CD4-positive, CD25-positive, alpha-beta regulatory T cell (primary cell): ENCODE measurements around the gene COL26A1. TPM values are rescaled to one million over a fixed set of nuclear protein-coding genes. Genes with fewer than 3 reads are reported as not detected.
"Not testable (repeated sequence)": the region's sequence is repeated elsewhere in the genome, so short reads cannot be mapped to it uniquely, and the experiment has no call there.

ENCODE experiments used
- ATAC-seq, 2 donors: fragments of 150-1000 bp; cut with Tn5 transposase; one replicate each; pipeline ENCODE4 v1.10.0; 2021; ENCODE audit warnings: low read depth in 2 of 2, moderate number of reproducible peaks in 2 of 2, moderate library complexity in 1 of 2
- DNase-seq, 3 donors: peaks; one replicate each; pipeline versions ENCODE4 v3.0.0 to v3.0.0-alpha.2; 2012 to 2022; ENCODE audit warnings: mixed read lengths in 1 of 3
- H3K27ac ChIP-seq: one replicate; pipeline ENCODE4 v1.7.0; 2013; ENCODE audit warnings: mild to moderate bottlenecking, low read length; ENCODE audit not compliant: insufficient read depth, poor library complexity, severe bottlenecking
- H3K27me3 ChIP-seq: one replicate; pipeline ENCODE4 v1.7.0; 2013; ENCODE audit warnings: low read length; ENCODE audit not compliant: control insufficient read depth, insufficient read depth
- H3K36me3 ChIP-seq: one replicate; pipeline ENCODE4 v1.7.0; 2013; ENCODE audit warnings: mild to moderate bottlenecking, low read length, moderate library complexity; ENCODE audit not compliant: control insufficient read depth, insufficient read depth
- H3K4me1 ChIP-seq: 2 replicates; pipeline ENCODE4 v1.7.0; 2013; ENCODE audit warnings: mild to moderate bottlenecking, low read length; ENCODE audit not compliant: insufficient read depth, control insufficient read depth, poor library complexity, severe bottlenecking
- H3K4me3 ChIP-seq: one replicate; pipeline ENCODE4 v1.7.0; 2013; ENCODE audit warnings: low read depth, mild to moderate bottlenecking, low read length, moderate library complexity
- H3K9me3 ChIP-seq, 2 experiments: 1 replicate in 1 of 2; 2 replicates in 1 of 2; pipeline ENCODE4 v1.7.0; 2013; ENCODE audit warnings: low read length in 2 of 2, mild to moderate bottlenecking in 1 of 2, moderate library complexity in 1 of 2; ENCODE audit not compliant: control insufficient read depth in 2 of 2
- H3K27ac Mint-ChIP-seq, 3 donors: one replicate each; pipeline ENCODE4 v1.8.0; 2020 to 2022; ENCODE audit warnings: mild to moderate bottlenecking in 3 of 3, mixed read lengths in 3 of 3, moderate library complexity in 2 of 3
- H3K27me3 Mint-ChIP-seq: one replicate; pipeline ENCODE4 v1.8.0; 2022; ENCODE audit warnings: mild to moderate bottlenecking, mixed read lengths
- H3K36me3 Mint-ChIP-seq: one replicate; pipeline ENCODE4 v1.8.0; 2020; ENCODE audit warnings: mixed read lengths
- H3K4me1 Mint-ChIP-seq, 4 donors: one replicate each; pipeline ENCODE4 v1.8.0; 2020 to 2022; ENCODE audit warnings: mixed read lengths in 4 of 4, mild to moderate bottlenecking in 1 of 4
- H3K4me3 Mint-ChIP-seq, 4 donors: one replicate each; pipeline ENCODE4 v1.8.0; 2020 to 2022; ENCODE audit warnings: mild to moderate bottlenecking in 4 of 4, mixed read lengths in 4 of 4, moderate library complexity in 3 of 4
- H3K9me3 Mint-ChIP-seq, 7 donors: one replicate each; pipeline ENCODE4 v1.8.0; 2020 to 2022; ENCODE audit warnings: mixed read lengths in 7 of 7, mild to moderate bottlenecking in 3 of 7, moderate library complexity in 2 of 7
- polyA plus RNA-seq, 4 donors: library from polyadenylated mRNA; unstranded; fragments of 300-500 nt; fragmentation: Illumina TruSeq; gene quantifications; one replicate each; pipeline ENCODE4 v1.2.3, GENCODE V29; 2021
- total RNA-seq: library from RNA; stranded (reverse); gene quantifications from one replicate; pipeline ENCODE4 v1.2.3, GENCODE V29; 2022

COL26A1 gene
- total and polyA plus RNA-seq, 5 donors from 2014 or later, result not detected

DNA sequence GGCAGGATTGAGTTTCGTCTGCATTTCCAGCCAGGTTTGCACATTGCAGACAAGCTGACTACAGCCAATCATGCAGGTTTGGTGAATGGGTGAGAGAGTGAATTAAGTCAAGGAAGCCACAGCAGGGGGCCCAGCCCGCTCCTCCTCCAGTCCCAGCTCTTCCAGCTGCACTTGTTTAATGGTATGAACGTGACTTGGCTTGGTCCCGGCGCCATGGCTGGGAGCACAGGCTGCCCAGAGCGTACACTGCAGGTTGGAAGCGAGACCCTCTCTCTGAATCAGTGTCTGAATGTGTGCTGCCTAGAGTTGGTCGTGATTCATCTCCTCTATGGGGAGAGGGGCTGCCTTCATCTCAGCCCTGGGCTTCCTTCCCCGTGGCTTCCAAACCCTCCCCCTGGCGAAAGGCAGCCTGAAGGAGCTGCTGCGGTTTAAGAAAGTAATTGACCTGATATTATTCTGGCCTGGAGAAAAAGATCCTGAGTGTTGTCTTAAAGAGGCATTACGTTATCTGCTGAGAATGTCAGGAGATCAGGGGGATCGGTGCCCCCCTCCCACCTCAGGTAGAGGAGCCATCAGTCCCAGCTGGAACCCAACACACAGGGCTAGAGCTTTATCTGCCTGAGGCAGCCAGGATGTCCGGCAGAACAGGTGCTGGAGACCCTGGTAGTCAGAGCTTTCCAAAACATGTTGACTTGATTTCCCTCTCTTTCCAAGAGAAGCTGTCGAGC, 132.1 kb downstream of the COL26A1 start:
- Mint-ChIP-seq H3K27me3 (peaks cover 10% of the 10 kb centered on the region), H3K4me3 (no peak overlapping the region), H3K4me1 (peaks cover 0 to 2% (median 0%) of the 10 kb centered on the region in 4 donors), H3K36me3 (no peaks in the 10 kb centered on the region), H3K27ac (no peak overlapping the region), H3K9me3 (no peaks in the 10 kb centered on the region)
- Histone ChIP-seq H3K4me1 (no peaks in the 10 kb centered on the region), H3K27me3 (no peaks in the 10 kb centered on the region), H3K9me3 (no peaks in the 10 kb centered on the region), H3K36me3 (no peaks in the 10 kb centered on the region), H3K4me3 (no peak overlapping the region), H3K27ac (no peak overlapping the region)
- DNase-seq, result no peak
- ATAC-seq, result no peak

DNA sequence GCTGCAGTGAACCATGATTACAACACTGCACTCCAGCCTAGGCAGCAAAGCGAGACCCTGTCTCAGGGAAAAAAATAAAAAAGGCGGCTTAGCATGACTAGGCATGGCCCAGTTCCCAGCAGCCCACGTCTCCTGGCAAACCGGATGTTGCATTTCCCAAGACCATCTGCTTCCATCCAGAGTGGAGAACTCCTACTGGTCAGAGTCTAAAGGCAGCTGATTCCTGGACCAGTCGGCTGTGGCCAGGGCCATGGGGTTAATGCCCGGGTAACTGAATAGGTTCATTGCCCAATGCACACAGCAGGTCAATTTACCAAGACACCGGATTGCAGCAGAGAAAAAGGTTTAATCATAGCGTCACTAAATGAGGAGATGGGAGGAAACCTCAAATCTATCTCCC, 133.3 kb downstream of the COL26A1 start:
- Histone ChIP-seq H3K9me3 (no peaks in the 10 kb centered on the region), H3K36me3 (no peaks in the 10 kb centered on the region), H3K27ac (no peak overlapping the region), H3K27me3 (no peaks in the 10 kb centered on the region), H3K4me3 (no peak overlapping the region), H3K4me1 (no peaks in the 10 kb centered on the region)
- ATAC-seq (no peak), DNase-seq (no peak)
- Mint-ChIP-seq H3K36me3 (no peaks in the 10 kb centered on the region), H3K4me3 (no peak overlapping the region), H3K27ac (no peak overlapping the region), H3K27me3 (peaks cover 5% of the 10 kb centered on the region), H3K4me1 (peaks cover 0 to 2% (median 0%) of the 10 kb centered on the region in 4 donors), H3K9me3 (no peaks in the 10 kb centered on the region)

DNA sequence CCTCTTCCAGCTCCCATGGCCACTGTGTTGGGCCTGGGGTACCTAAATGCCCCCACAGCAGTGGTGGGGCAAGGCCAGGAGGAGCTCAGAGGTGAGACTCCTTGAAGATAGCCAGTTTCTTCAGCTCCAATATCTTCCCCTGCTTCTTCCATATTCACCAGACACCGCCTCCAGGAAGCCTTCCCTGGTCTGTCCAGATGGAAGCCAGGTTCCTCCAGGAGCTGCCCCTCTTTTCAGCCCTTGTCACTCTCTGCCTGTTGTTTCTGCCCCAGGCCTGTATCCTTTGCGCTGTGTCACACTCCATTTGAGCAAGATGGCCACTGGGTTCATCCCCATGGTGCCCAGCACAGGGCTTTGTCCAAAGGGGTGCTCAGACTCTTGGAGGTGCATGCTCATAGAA, 138.7 kb downstream of the COL26A1 start:
- Histone ChIP-seq H3K4me3 (no peak overlapping the region), H3K36me3 (no peaks in the 10 kb centered on the region), H3K27me3 (no peaks in the 10 kb centered on the region), H3K27ac (no peak overlapping the region), H3K4me1 (no peaks in the 10 kb centered on the region), H3K9me3 (no peaks in the 10 kb centered on the region)
- no peak overlapping the region for H3K4me3 Mint-ChIP-seq
- H3K36me3 Mint-ChIP-seq, result no peaks in the 10 kb centered on the region
- peaks cover 0 to under 1% (median 0%) of the 10 kb centered on the region in 4 donors for H3K4me1 Mint-ChIP-seq
- ATAC-seq (no peak), DNase-seq (no peak)
- H3K27ac Mint-ChIP-seq, result no peak overlapping the region
- H3K27me3 Mint-ChIP-seq, result peaks cover 4% of the 10 kb centered on the region
- H3K9me3 Mint-ChIP-seq, result no peaks in the 10 kb centered on the region

DNA sequence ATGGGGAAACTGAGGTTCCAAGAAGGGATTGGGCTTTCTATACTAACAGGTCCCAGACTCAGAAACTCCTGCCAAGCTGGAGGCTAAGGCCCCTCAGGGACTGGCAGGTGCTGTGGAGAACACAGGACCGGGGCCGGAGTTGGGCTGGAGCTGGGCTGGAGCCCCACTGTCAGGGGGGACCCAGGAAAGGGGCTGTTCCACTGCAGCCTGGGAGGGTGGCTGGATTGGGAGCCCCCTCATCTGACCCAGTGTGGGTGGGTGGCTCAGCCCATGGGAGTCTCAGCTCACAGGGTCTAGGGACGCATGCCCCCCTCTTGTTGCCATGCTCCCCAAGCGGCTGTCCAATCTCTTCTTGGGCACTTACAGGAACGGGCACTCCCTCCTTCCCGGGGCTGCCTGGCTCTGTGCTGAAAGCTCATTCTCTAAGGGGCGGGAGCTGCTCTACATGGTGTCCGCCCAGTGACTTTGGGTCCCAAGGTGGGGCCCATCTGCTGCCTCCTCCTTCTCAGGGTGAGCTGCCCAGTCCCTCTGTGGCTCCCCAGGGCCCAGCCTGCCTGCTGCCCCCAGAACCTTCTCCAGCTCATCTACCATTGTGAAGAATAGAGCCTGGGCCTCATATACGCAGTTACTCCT, 139.9 kb downstream of the COL26A1 start:
- no peak for DNase-seq
- no peak overlapping the region for H3K27ac ChIP-seq
- H3K36me3 Mint-ChIP-seq, result no peaks in the 10 kb centered on the region

DNA sequence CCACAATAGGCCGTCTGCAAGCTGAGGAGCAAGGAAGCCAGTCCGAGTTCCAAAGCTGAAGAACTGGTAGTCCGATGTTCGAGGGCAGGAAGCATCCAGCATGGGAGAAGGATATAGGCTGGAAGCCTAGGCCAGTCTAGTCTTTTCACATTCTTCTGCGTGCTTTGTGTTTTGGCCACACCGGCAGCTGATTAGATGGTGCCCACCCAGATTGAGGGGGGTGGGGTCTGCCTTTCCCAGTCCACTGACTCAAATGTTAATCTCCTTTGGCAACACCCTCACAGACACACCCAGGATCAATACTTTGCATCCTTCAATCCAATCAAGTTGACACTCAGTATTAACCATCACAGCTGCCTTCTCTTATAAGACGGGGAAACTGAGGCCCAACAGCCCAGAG, 142.8 kb downstream of the COL26A1 start:
- H3K27ac Mint-ChIP-seq, H3K4me3 ChIP-seq, H3K36me3 Mint-ChIP-seq, DNase-seq, H3K36me3 ChIP-seq, H3K4me1 ChIP-seq, H3K9me3 ChIP-seq, H3K27ac ChIP-seq, H3K27me3 ChIP-seq, H3K4me1 Mint-ChIP-seq, H3K9me3 Mint-ChIP-seq, H3K4me3 Mint-ChIP-seq, ATAC-seq: not testable (repeated sequence)
- H3K27me3 Mint-ChIP-seq, result peaks cover 14% of the 10 kb centered on the region

More for the DNA sequence above, 139.9 kb downstream of the COL26A1 start:
- Histone ChIP-seq H3K9me3 (no peaks in the 10 kb centered on the region), H3K4me1 (no peaks in the 10 kb centered on the region), H3K4me3 (no peak overlapping the region), H3K27me3 (no peaks in the 10 kb centered on the region), H3K36me3 (no peaks in the 10 kb centered on the region)
- Mint-ChIP-seq H3K27ac (no peak overlapping the region), H3K9me3 (peaks cover 0 to 1% (median 0%) of the 10 kb centered on the region in 7 donors), H3K4me1 (peaks cover 0 to 2% (median under 1%) of the 10 kb centered on the region in 4 donors), H3K4me3 (no peak overlapping the region), H3K27me3 (peaks cover 8% of the 10 kb centered on the region)
- ATAC-seq, result no peak

DNA sequence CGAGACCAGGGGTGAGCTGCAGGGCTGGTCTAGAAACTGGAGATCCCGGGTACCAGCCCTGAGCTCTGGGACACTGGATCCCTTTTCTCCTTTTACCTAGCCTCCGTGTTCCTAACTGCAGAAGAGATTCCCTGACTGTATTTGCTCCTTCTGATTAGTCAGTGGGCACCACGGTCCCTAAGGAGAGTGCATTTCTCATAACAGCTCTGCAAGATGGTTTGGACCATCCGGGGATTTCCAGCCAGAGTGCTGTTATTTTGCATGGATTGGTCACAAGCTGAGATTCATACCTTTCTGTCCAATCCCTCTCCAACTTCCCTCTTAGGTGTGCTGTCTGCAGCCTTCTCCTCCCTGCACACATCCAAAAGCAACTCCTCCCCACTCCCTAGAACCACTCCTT, 143.9 kb downstream of the COL26A1 start:
- H3K4me1 Mint-ChIP-seq, result peaks cover 0 to 3% (median 2%) of the 10 kb centered on the region in 4 donors
- no peak for DNase-seq
- no peak overlapping the region for H3K27ac ChIP-seq
- H3K4me1 ChIP-seq, result no peaks in the 10 kb centered on the region
- no peaks in the 10 kb centered on the region for H3K36me3 Mint-ChIP-seq
- no peak overlapping the region for H3K4me3 Mint-ChIP-seq
- no peak overlapping the region for H3K27ac Mint-ChIP-seq
- no peak overlapping the region for H3K4me3 ChIP-seq
- ATAC-seq, result no peak
- no peaks in the 10 kb centered on the region for H3K27me3 ChIP-seq
- H3K9me3 ChIP-seq, result no peaks in the 10 kb centered on the region
- H3K9me3 Mint-ChIP-seq, result peaks cover 0 to 1% (median 0%) of the 10 kb centered on the region in 7 donors
- no peaks in the 10 kb centered on the region for H3K36me3 ChIP-seq
- peaks cover 15% of the 10 kb centered on the region for H3K27me3 Mint-ChIP-seq

DNA sequence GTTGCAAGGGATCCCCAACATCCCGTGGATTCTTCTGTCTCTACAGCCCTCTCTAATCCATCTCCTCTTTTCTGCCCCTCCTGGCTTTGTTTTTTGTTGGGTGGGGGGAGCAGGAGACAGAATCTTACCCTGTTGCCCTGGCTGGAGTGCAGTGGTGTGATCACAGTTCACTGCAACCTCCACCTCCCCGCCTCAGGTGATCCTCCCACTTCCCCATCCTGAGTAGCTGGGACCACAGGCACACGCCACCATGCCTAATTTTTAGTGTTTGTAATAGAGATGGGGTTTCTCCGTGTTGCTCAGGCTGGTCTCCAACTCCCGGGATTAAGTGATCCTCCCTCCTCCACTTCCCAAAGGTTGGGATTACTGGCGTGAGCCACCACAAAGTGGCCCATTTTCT, 144.7 kb downstream of the COL26A1 start:
- no peaks in the 10 kb centered on the region for H3K27me3 ChIP-seq
- Mint-ChIP-seq H3K27ac (no peak overlapping the region), H3K4me3 (no peak overlapping the region), H3K36me3 (no peaks in the 10 kb centered on the region), H3K9me3 (peaks cover 0 to 1% (median 0%) of the 10 kb centered on the region in 7 donors), H3K4me1 (peaks cover 0 to 3% (median 2%) of the 10 kb centered on the region in 4 donors), H3K27me3 (peaks cover 15% of the 10 kb centered on the region)
- ATAC-seq (no peak), DNase-seq (no peak)
- no peak overlapping the region for H3K27ac ChIP-seq
- no peaks in the 10 kb centered on the region for H3K9me3 ChIP-seq
- no peaks in the 10 kb centered on the region for H3K4me1 ChIP-seq
- H3K36me3 ChIP-seq, result no peaks in the 10 kb centered on the region
- H3K4me3 ChIP-seq, result no peak overlapping the region
